HEK293 (cell line): ENCODE data around the gene KRT74.

ENCODE experiments used
- CTCF ChIA-PET: fragments of 350-600 bp; formaldehyde crosslinking; extraction: SDS; loops from one replicate; lab custom pipeline; 2021; ENCODE audit warnings: antibody characterized with exemption; lab: Yijun Ruan, JAX
- POLR2A ChIA-PET: fragments of 300-600 bp; formaldehyde crosslinking; extraction: SDS; loops from one replicate; lab custom pipeline; 2020; ENCODE audit warnings: antibody characterized with exemption, inconsistent platforms; lab: Yijun Ruan, JAX
- H3K27ac ChIP-seq: fragments of 200-500 bp; sonication (Bioruptor generic); 2 replicates; pipeline ENCODE4 v1.5.1; 2014; ENCODE audit warnings: low read depth, low read length, control low read depth, inconsistent platforms; ENCODE audit errors: extremely low read depth
- H3K36me3 ChIP-seq, 2 experiments: fragments of 200-500 bp in 1 of 2; sonication (Bioruptor generic) in 1 of 2; 1 replicate in 1 of 2; 2 replicates in 1 of 2; pipeline ENCODE4 v1.5.1; 2014 to 2017; ENCODE audit warnings: inconsistent platforms in 2 of 2, low read length in 2 of 2; ENCODE audit not compliant: control insufficient read depth in 2 of 2, insufficient read depth in 1 of 2
- H3K4me1 ChIP-seq: fragments of 200-500 bp; sonication (Bioruptor generic); 2 replicates; pipeline ENCODE4 v1.5.1; 2014; ENCODE audit warnings: mild to moderate bottlenecking, low read length, inconsistent platforms; ENCODE audit not compliant: control insufficient read depth, insufficient read depth
- H3K4me3 ChIP-seq: 2 replicates; pipeline ENCODE4 v1.5.1; 2011; ENCODE audit warnings: low read depth, mild to moderate bottlenecking, control low read depth, low read length, moderate library complexity
- H3K9me3 ChIP-seq: fragments of 200-500 bp; sonication (Bioruptor generic); 2 replicates; pipeline ENCODE4 v1.5.1; 2014; ENCODE audit warnings: low read depth, low read length, inconsistent platforms; ENCODE audit not compliant: control insufficient read depth, insufficient read depth
- ATF2 ChIP-seq: fragments of 450-650 bp; formaldehyde crosslinking; IDR thresholded peaks from 2 replicates; pipeline ENCODE4 v1.5.1; 2016; ENCODE audit warnings: missing biosample characterization, missing genetic modification characterization, low read depth
- PRDM10 ChIP-seq: fragments of 450-650 bp; formaldehyde crosslinking; IDR thresholded peaks from 2 replicates; pipeline ENCODE4 v1.5.1; 2016; ENCODE audit warnings: missing biosample characterization, missing genetic modification characterization
- SCRT2 ChIP-seq: fragments of 450-650 bp; formaldehyde crosslinking; IDR thresholded peaks from 2 replicates; pipeline ENCODE4 v1.5.1; 2016; ENCODE audit warnings: missing biosample characterization, missing genetic modification characterization
- ZFP41 ChIP-seq: fragments of 450-650 bp; formaldehyde crosslinking; IDR thresholded peaks from 2 replicates; pipeline ENCODE4 v1.5.1; 2016; ENCODE audit warnings: missing biosample characterization, missing genetic modification characterization, borderline replicate concordance
- ZNF148 ChIP-seq: fragments of 450-650 bp; formaldehyde crosslinking; IDR thresholded peaks from 2 replicates; pipeline ENCODE4 v1.5.0; 2017; ENCODE audit warnings: missing biosample characterization, missing genetic modification characterization, borderline replicate concordance
- ZNF169 ChIP-seq: fragments of 450-650 bp; formaldehyde crosslinking; IDR thresholded peaks from 2 replicates; pipeline ENCODE4 v1.5.1; 2016; ENCODE audit warnings: missing biosample characterization, missing genetic modification characterization
- ZNF174 ChIP-seq: fragments of 450-650 bp; formaldehyde crosslinking; IDR thresholded peaks from 2 replicates; pipeline ENCODE4 v1.5.0; 2017; ENCODE audit warnings: missing biosample characterization, mild to moderate bottlenecking, missing genetic modification characterization
- ZNF202 ChIP-seq: fragments of 450-650 bp; formaldehyde crosslinking; IDR thresholded peaks from 2 replicates; pipeline ENCODE4 v1.5.1; 2016; ENCODE audit warnings: missing biosample characterization, missing genetic modification characterization, borderline replicate concordance
- ZNF24 ChIP-seq: fragments of 450-650 bp; formaldehyde crosslinking; IDR thresholded peaks from 2 replicates; pipeline ENCODE4 v1.5.1; 2016; ENCODE audit warnings: missing biosample characterization, missing genetic modification characterization
- ZNF391 ChIP-seq: fragments of 450-650 bp; formaldehyde crosslinking; IDR thresholded peaks from 2 replicates; pipeline ENCODE4 v1.5.1; 2016; ENCODE audit warnings: low read depth, missing biosample characterization, missing genetic modification characterization, borderline replicate concordance
- ZNF449 ChIP-seq: fragments of 450-650 bp; formaldehyde crosslinking; IDR thresholded peaks from 2 replicates; pipeline ENCODE4 v1.5.1; 2017; ENCODE audit warnings: missing biosample characterization, mild to moderate bottlenecking, missing genetic modification characterization, moderate library complexity
- ZNF473 ChIP-seq: fragments of 450-650 bp; formaldehyde crosslinking; IDR thresholded peaks from 2 replicates; pipeline ENCODE4 v1.5.1; 2017; ENCODE audit warnings: missing biosample characterization, missing genetic modification characterization
- ZNF514 ChIP-seq: fragments of 450-650 bp; formaldehyde crosslinking; IDR thresholded peaks from 2 replicates; pipeline ENCODE4 v1.5.1; 2016; ENCODE audit warnings: missing biosample characterization, missing genetic modification characterization
- ZNF521 ChIP-seq: fragments of 450-650 bp; formaldehyde crosslinking; IDR thresholded peaks from 2 replicates; pipeline ENCODE4 v1.5.1; 2017; ENCODE audit warnings: missing biosample characterization, mild to moderate bottlenecking, missing genetic modification characterization
- ZNF596 ChIP-seq: fragments of 450-650 bp; IDR thresholded peaks from 2 replicates; pipeline ENCODE4 v1.5.0; 2018; ENCODE audit warnings: missing biosample characterization, mild to moderate bottlenecking, missing genetic modification characterization, moderate library complexity
- ZNF768 ChIP-seq: fragments of 450-650 bp; formaldehyde crosslinking; IDR thresholded peaks from 2 replicates; pipeline ENCODE4 v1.5.1; 2018; ENCODE audit warnings: missing biosample characterization, mild to moderate bottlenecking, missing genetic modification characterization
- ZNF777 ChIP-seq: fragments of 450-650 bp; formaldehyde crosslinking; IDR thresholded peaks from 2 replicates; pipeline ENCODE4 v1.5.1; 2017; ENCODE audit warnings: missing biosample characterization, missing genetic modification characterization, borderline replicate concordance
- ZNF792 ChIP-seq: fragments of 450-650 bp; formaldehyde crosslinking; IDR thresholded peaks from 2 replicates; pipeline ENCODE4 v1.5.1; 2016; ENCODE audit warnings: missing biosample characterization, missing genetic modification characterization
- ZSCAN16 ChIP-seq: fragments of 450-650 bp; formaldehyde crosslinking; IDR thresholded peaks from 2 replicates; pipeline ENCODE4 v1.5.1; 2016; ENCODE audit warnings: missing biosample characterization, missing genetic modification characterization

The KRT74 gene

DNA sequence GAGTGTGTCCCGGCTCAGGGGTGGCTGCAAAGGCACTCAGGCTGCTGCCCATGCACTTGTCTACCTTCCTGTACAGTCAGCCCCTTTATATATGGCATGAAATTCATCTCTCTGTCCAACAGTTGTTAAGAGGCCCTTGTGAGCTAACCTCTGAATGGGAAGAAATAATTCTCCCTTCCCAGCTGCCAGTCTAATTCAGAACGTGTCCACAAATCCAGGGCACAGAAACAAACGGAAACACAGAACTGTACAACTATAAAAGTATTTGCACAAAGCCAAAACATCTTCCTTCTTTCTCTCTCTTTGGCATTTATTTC is 54.3 kb downstream of the KRT74 start (continued):
- no peak for TF ChIP-seq ZNF777
- no peak for TF ChIP-seq ZNF521
- no peak for TF ChIP-seq ZNF596

DNA sequence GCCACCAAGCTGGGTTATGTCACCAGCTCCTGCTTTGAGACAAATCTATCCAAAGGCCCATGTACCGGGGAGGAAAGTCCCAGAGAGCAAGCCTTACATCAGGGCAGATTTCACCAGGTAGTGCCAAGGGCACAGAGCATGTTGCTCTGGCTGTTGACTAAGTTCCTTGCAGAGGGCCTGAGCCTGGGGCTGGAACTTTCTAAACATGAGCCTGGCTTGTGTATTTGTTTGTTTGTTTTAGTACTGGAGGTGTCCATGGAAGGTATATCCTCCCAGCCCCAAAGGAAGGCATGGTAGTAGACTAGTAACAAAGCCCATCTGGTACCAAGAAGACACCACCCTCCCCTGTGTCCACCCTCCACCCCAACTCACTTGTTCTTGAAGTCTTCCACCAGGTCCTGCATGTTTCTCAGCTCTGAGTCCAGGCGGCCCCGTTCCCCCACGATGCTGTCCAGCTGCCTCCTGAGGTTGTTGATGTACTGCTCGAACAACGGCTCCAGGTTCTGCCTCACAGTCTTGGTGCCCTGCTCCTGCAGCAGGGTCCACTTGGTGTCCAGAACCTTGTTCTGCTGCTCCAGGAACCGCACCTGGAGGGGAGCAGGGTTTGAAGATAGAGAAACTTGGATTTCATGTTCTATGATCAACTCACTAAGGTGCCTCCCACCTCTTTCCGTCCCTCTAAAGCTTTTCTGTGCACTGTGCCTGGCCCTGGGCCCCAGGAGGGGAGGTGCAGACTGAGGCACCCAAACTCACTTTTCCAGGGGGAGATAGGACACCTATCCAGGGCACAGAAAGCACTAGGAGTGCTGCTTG is 54.9 kb downstream of the KRT74 start:
- TF ChIP-seq ZNF792 (tag by site-specific recombination) (no peak), ZNF449 (tag by site-specific recombination) (no peak), ZNF473 (tag by site-specific recombination) (no peak), PRDM10 (tag by site-specific recombination) (no peak), ATF2 (tag by site-specific recombination) (no peak)
- POLR2A ChIA-PET = no interaction called here
- Histone ChIP-seq H3K4me3 (no peak overlapping the region), H3K36me3 (no peaks in the 10 kb centered on the region), H3K4me1 (no peaks in the 10 kb centered on the region), H3K9me3 (no peaks in the 10 kb centered on the region), H3K27ac (no peak overlapping the region)
- CTCF ChIA-PET = no interaction called here

DNA sequence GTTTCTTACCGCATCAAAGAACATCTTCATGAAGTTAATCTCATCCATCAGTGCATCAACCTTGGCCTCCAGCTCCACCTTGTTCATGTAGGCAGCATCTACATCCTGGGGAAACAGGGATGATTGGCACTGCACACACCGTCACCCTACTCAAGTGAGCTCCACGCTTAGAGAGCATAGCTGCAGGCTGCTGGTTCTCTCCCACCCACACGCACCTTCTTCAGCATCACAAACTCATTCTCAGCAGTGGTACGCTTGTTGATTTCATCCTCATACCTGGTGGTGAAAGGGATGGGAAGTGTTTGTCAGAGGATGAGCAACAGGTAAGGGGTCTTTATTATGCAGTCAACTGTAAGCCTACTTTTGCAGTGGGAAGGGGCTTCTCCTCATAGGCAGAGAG is 55.8 kb downstream of the KRT74 start:
- Histone ChIP-seq H3K4me1 (no peaks in the 10 kb centered on the region), H3K27ac (no peak overlapping the region), H3K9me3 (no peaks in the 10 kb centered on the region), H3K36me3 (no peaks in the 10 kb centered on the region)
- POLR2A ChIA-PET = no interaction called here
- CTCF ChIA-PET = no interaction called here
- no peak for TF ChIP-seq ZNF391 (tag by site-specific recombination)
- peak; percentile 62; the same call in 1 of the 2 replicates for TF ChIP-seq SCRT2
- TF ChIP-seq, all 188 proteins: peak for 1
- no peak overlapping the region for H3K4me3 ChIP-seq

DNA sequence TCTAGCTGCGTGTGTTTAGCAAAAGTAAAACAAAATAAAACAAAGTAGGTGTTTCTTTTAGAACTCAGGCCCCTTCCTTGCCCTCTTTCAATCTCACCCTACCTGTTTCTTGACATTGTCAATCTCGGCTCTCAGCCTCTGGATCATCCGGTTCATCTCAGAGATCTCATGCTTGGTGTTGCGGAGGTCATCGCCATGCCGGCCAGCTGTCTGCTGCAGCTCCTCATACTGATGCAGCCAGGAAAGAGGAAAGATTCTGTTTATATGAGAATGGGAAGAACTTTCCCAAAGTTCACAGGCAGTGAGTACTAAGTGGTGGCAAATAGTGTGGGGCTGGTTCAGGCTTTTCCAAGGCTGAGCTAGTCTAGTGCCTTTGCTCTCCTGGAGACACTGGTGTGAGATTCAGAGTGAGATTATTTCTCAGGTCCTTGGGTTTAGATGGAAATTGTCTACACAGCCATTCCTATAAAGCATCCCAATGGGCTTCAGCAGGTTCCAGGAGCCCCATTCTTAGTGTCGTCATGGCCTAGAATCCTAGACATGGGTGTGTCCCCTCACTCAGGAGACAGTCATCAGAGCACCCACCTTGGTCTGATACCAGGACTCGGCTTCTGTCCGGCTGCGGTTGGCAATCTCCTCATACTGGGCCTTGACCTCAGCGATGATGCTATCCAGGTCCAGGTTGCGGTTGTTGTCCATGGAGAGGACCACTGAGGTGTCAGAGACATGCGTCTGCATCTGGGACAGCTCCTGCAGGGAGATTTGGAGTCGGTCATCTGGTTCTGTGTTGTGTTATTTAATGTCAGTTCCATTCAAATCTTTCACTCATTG is 56.4 kb downstream of the KRT74 start:
- no peaks in the 10 kb centered on the region for H3K9me3 ChIP-seq
- CTCF ChIA-PET = interaction anchor here (1.2 to 2.0 kb wide), 3 partner anchors 121 to 362 kb away, joined by 4 read pairs; no protein-coding TSS in a partner anchor
- H3K27ac ChIP-seq = no peak overlapping the region
- POLR2A ChIA-PET = no interaction called here
- TF ChIP-seq ZSCAN16 (tag by site-specific recombination) (no peak), ZNF768 (tag by site-specific recombination) (no peak), ZNF514 (tag by site-specific recombination) (no peak), ZFP41 (tag by site-specific recombination) (no peak), ZNF202 (tag by site-specific recombination) (no peak), ZNF169 (tag by site-specific recombination) (no peak), ZNF24 (tag by site-specific recombination) (no peak), ZNF174 (tag by site-specific recombination) (no peak), ZNF148 (tag by site-specific recombination) (no peak)
- no peaks in the 10 kb centered on the region for H3K4me1 ChIP-seq
- no peaks in the 10 kb centered on the region for H3K36me3 ChIP-seq
- no peak overlapping the region for H3K4me3 ChIP-seq
